GM19468 (cell line): ENCODE measurements around the gene BASP1.
A peak's percentile ranks its signal among the peaks of the same experiment; 100 is the strongest.
"Not testable (repeated sequence)": the region's sequence is repeated elsewhere in the genome, so short reads cannot be mapped to it uniquely, and the experiment has no call there.

Experiments used
- ATAC-seq: cut with Tn5 transposase; IDR thresholded peaks from one replicate; pipeline ENCODE4 v1.9.1; 2021; ENCODE audit warnings: mild to moderate bottlenecking, moderate library complexity, moderate number of reproducible peaks; ENCODE audit not compliant: unreplicated experiment; ENCODE audit errors: extremely low read depth

Gene BASP1

GRCh38 chr5:17309462-17309861, 92.0 kb downstream of the BASP1 start:
- no peak for ATAC-seq

GRCh38 chr5:17310502-17310901, 93.1 kb downstream of the BASP1 start:
- not testable (repeated sequence) for ATAC-seq

GRCh38 chr5:17311811-17312210, 94.4 kb downstream of the BASP1 start:
- not testable (repeated sequence) for ATAC-seq

GRCh38 chr5:17312358-17312757, 94.9 kb downstream of the BASP1 start:
- no peak for ATAC-seq

GRCh38 chr5:17314907-17315471, 97.6 kb downstream of the BASP1 start:
- no peak for ATAC-seq

GRCh38 chr5:17315710-17316221, 98.3 kb downstream of the BASP1 start:
- no peak for ATAC-seq

GRCh38 chr5:17316970-17317459, 99.6 kb downstream of the BASP1 start:
- peak; percentile 70 for ATAC-seq

GRCh38 chr5:17317473-17317872, 100.0 kb downstream of the BASP1 start:
- ATAC-seq, result no peak

- not testable (repeated sequence) for ATAC-seq
Observed at GRCh38 chr5:17319095-17319494, 101.7 kb downstream of the BASP1 start.

GRCh38 chr5:17325770-17326599, 108.6 kb downstream of the BASP1 start:
- no peak for ATAC-seq
